Anterior cingulate cortex (tissue), 58 donors: ENCODE data around the gene DDOST.
A peak's percentile ranks its signal among the peaks of the same experiment; 100 is the strongest.

ENCODE experiments used
- DNase-seq, 58 donors: peaks; one replicate each; lab custom pipeline; 2025; lab: John Stamatoyannopoulos, UW

DDOST gene

DNA sequence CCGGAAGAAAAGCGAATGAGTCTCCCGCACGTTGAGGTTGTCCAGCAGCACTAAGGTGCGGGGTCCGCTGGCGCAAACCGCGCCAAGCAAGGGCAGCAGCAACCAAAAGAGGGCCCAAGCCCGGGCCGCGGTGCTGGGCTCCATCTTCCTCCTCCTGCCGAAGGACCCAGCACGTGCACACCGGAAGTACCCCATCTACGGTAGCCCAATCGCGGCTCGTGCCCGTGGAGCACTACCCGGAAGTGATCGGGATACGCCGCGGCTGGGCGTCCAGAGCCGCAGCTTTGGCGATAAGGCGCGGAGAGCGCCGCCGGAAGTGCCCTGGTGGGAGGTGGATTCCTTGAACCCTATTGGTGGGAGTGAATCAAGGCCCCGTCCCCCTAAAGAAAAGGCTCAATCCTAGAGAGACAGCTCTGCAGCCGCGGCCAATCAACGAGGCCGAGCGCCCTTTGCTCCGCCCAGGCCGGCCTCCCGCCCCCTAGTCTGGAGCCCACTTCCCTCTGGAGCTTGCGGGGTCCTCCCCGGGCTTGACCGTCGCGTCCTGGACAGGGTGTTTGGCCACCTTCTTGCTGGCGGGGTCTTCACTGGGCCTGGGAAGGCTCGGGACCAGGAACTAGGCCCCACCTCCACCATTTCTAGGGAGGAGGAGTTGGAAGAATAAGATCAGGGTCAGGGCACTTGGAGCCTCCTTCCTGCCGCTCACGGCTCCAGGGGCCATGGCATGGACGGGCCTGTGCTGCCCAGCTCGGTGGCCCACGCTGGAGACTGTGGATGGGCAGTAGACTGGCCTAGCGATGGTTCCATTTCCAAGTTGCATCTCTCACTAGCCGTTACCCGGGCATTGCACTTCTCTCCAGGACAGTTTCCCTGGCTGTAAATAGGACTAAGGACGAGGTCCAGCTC, at the start of gene DDOST:
DDOST (minus strand) TSS at position 163 of the 903 bp plus-strand sequence; CDS start at position 144, 19 bp downstream.
- DNase-seq: peak; percentile 73 to 100 (median 96)

DNA sequence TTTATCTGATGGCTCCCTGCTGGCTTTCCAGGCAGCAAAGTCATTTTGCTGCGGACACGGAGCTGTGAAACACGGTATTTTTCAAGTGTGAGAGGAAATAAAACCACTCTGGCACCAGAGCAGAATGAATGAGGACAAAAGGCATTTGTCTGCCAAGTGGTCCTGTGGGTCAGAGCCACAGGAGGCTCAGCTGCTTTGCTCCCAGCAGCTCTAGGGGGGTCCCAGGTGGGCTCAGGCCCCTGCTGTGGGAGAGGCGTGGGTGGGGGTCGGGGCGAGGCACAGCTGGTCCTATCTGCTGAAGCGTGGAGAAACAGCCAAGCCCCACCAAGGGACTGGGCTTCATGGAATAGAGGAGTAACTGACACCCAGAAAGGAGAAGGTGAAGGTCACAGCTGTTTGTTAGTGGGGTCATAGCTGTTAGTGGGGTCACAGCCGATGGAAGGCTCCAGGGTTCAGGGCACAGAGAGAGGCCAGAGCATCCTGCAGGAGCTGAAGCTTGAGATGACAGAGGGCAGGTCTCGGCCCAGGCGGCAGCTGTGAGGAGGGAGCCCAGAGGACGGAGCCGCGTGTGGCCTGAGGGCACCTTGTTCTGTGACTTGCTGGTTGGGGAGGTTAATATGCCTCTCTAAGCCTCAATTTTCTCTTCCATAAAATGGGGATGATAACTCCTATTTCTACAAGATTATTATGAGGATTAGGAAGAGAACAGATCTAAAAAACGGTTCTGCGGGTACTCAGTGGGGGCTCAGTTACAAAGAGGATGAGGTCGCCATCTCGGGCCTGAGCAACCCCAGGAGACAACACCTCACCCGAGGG, 49.5 kb upstream of the DDOST start:
- DNase-seq: no peak

DNA sequence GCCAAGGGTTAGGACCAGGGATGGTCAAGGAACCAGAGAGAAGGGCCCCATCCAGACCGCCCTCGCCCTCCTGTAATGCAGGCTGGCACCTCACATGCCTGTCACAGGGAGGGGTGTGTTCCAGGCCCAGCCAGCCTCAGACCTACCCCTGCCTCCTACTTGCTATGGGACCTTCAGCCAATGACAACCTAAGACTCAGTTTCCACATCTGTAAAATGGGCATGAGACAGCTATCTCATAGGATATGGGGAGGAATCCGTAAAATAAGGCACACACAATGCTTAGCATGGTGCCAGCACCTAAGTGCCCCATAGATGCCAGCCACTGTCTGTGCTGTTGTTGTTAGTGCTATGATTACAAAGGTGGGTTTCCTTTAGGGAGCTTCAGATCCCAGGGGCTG, 48.7 kb upstream of the DDOST start:
- DNase-seq: no peak

DNA sequence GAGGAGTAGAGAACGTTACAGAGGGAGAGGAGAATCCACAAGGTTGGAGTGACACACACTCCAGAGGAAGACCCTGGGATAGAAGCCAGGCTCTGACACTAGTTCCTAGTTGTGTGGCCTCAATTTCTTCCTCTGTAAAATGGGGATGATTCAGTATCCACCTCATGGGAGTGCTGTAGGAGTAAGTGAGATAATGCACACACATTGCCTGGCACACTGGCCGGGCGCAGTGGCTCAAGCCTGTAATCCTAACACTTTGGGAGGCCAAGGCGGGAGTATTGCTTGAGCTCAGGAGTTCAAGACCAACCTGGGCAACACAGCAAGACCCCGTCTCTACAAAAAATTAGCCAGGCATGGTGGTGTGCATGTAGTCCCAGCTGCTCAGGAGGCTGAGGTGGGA, 47.7 kb upstream of the DDOST start:
- DNase-seq: no peak

DNA sequence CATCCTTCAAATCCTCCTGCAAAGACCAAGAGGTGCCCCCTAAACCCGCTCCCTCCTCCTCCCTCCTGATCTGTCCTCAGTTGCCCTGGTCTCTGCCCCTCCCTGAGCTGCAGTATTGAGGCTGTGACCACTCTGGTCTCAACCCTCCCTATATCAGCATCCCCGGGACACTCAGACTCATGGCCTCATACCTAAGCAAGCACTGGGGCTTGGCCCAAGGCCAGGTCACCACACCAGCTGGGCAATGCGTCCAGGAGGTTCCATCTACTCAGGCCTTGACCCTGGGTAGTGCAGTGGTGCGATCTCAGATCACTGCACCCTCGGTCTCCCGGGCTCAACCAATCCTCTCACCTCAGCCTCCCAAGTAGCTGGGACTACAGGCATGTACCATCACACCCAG, 46.9 kb upstream of the DDOST start:
- no peak for DNase-seq

DNA sequence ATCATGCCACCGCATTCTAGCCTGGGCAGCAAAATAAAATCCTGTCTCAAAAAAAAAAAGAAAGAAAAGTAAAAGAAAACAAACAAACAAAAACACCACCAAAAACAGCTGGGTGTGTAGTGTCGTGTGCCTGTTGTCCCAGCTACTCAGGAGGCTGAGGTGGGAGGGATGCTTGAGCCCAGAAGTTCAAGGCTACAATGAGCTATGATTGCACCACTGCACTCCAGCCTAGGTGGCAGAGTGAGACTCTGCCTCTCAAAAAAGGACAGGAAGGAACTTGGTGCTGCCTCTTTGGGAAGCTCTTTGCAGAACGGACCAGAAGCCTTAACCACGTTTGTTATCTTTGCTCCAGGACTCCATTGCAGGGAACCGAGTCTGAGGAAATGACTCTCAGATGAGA, 45.7 kb upstream of the DDOST start:
- DNase-seq: no peak

DNA sequence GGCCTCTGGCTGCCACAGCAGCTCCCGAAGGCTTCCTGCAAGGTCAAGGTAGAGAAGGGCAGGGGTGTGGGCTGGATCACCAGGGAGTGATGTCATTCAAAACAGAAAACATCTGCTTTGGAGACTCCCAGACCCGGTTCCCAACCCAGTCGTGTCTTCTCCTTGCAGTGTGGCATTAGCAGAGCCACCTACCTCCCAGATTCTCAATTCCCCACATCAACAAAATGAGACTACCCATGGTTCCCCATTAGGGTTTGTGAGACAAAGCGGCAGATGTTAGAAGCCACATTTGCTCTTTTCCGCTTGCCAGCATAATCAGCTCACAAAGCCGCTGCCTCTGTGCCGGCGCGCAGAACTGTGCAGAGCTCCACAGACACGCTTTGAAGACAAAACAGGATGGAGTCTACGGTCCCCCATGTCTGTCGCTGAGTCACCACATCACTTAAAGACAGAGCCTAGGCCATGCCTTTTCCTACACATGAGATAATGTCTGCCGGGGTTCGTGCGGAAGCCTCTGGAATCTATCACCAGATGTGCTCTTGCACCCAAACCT, 44.1 kb upstream of the DDOST start:
- peak in 9 of 58 donors; percentile 7 to 56 (median 14) for DNase-seq

DNA sequence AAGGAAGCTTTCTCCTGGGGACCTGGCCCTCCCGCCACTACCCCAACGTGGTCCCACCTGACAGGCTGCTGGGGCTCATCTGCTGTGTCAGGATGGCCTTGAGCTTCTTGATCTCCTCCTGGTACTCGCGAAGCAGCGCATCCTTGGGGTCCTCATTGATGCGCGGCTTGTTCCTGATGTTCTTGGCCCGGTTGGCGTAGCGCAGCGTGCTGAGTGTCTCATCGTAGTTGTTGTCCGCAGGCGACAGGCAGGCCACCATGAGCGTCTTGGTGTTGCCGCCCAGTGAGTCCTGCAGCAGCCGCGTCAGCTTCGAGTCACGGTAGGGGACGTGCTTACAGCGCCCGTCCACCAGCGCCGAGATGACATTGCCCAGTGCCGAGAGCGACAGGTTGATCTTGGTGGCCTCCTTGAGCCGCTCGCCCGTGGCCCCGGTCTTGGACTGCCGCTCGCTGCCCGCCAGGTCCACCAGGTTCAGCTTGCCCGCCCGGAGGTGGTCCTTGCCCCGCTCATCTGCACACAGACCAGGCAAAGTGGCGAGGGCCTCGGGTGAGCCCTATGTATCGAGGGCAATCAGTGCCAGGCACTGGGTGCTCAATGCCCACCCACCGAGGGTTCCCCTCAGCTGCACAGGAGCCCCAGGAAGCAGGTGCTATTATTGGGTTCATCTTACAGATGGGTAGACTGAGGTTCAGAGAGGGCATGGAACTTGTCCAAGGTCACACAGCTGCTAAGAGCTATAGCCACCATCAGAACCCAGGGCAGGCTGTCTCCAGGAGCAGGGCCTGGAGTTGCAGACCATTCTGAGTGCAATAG, 43.4 kb upstream of the DDOST start:
- no peak for DNase-seq

DNA sequence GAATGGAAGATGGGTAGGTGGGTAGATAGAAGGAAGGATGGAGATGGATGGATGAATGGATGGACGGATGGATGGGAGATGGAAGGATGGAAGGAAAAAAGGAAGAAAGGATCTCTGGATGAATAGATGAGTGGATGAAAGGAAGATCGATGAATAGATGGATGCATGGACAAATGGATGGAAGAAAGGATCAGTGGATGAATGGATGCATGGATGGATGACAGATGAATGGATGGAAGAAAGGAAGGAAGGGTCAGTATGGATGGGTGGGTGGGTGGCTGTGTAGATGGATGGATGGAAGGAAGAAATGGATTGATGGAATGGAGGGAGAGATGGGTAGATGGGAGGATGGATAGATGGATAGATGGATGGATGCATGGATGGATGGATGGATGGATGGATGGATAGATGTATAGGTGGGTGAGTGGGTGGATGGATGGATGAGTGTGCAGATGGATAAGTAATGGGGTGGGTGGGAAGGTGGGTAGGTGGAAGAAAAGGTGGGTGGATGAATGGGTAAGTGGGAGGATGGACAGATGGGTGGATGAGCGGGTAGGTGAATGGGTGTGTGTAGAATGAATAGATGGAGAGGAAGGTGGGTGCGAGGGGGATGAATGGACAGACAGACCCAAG, 42.1 kb upstream of the DDOST start:
- no peak for DNase-seq

DNA sequence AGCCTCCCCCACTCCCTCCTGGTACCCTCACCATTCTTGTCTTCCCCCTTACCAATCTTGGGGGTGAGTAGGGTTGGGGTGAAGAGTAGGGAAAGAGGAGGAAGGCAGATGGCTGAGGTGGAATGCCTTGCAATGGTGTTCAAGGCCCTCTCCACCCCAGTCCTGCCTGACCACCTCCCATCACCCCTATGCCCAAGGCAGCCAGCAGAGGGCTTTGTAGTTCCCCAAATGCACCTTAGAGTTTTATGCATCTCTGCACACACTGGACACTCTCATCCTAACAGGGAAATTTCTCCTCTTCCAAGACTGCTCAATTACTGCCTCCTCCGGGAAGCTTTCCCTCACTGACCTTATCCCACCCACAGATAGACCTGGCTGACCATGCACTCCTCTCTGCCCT, 41.2 kb upstream of the DDOST start:
- no peak for DNase-seq

DNA sequence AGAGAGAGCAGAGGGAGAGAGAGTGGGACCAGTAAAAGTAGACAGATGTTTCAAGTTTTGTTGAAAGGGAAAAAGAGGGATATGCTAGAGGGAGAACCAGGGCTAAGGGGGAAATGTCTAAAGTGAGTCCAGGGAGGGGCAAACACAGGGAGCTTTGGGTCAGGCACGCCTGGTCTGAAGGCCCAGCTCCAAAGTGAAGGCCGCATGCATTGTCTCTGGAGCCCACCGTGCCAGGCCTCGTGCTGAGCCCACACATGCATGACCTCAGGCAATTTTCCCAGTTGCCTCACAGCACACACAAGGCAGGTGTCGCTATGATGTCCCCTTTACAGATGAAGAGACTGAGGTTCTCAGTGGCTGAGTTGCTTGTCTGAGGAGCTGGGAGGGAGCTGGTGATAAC, 40.7 kb upstream of the DDOST start:
- DNase-seq: no peak

DNA sequence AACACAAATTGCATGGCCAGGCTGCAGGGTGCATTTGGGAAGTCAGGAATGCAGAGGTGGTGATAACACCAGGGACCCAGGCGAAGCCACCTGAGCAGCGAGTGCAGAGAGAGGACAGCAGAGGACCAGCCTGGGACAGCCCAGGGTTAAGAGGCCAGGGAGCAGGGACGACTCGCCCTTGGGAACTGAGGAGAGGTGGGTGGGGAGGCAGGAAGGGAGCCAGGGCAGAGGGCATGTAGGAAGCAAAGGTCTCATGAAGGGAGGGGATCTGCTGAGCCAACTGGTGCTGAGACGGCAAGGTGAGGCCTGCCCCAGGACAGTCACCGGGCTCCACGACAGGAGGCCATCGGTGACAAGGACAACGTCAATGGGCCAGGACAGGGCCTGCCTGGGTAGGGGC, 40.3 kb upstream of the DDOST start:
- no peak for DNase-seq

DNA sequence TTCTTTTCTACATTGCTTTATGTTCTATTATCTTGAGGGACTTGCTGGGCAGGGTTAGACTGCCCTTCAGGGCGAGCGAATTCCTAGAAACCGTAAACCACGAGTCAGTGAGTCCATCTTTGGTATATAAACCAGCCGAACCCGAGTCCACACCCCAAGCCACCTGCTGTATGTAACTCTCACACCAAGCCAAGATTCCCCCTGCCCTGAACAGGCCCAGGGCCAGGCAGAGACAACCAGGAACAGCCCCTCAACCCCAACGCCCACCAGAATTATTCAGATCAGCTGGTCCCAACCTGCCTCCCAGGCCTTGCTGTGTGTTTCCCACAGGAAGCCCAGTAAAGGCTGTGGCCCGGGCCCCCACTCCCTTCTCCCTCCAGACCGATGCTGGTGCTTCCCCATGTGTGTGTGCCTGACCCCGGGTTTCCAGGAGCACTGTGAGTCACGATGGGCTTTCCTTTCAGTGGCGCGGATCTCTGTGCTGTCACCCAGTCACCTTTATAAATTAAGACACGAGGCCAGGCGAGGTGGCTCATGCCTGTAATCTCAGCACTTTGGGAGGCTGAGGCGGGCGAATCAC, 39.6 kb upstream of the DDOST start:
- no peak for DNase-seq

DNA sequence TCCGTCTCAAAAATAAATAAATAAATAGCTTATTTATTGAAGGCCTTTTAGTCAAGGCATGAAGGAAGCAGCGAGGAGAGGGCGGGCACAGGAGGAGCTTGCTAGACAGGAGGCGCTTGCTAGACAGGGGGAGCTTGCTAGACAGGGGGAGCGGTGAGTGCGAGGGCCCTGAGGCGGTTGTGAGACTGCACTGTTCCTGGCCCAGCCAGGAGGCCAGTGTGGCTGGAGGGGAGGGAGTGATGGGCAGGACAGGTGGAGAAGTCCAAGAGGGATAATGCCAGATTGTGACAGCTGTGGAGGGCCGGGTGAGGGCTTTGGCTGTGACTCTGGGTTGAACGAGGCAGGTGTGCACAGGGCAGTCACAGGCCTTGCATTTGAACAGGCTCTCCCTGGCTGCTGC, 38.4 kb upstream of the DDOST start:
- no peak for DNase-seq

DNA sequence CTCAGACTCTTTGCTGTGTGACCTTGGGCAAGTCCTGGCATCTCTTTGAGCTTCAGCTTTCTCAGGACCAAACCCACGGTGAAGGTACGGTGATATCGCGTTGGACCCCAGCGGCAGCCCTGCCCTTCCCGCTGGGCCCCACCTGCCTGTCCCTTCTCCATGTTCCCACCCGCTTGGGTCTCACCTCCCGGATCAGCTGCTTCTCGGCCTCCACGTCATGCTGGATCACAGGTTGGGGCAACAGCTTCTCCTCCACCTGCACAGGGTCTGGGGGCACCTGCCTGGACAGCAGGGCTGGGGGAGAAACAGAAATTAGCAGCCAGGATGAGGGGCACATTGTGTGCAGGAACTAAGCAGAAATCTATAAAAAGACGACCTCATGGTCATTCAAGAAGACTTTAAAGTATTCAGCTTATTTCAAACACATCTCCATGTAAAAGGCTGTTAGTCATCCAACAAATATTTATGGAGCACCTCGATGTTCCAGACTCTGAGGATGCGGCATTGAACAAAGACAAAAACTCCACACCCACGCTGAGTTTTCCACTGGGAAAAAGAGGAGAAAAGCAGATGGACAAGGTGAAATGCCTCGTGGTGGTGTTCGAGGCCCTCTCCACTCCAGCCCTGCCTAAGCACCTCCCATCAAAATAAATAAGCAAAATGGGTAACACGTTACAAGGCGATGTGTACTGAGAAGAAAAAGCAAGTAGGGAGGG, 37.2 kb upstream of the DDOST start:
- no peak for DNase-seq

DNA sequence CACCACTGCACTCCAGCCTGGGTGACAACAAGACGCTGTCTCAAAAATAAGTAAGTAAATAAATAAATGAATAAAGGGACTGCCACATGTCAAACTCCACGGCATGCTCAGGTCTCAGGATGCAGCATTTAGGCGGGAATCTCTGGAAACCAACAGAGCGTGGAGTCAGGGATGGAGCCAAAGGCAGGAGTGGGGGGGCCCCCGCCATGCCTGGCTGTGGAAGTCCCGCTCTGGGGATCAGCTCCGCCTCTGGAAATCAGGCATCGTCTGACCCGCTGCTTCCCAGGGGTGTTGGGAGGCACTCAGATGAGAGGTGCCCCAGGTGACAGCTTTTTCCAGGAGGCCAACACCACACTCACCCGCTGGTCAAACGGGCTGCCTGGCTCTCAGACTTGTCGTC, 36.4 kb upstream of the DDOST start:
- no peak for DNase-seq

DNA sequence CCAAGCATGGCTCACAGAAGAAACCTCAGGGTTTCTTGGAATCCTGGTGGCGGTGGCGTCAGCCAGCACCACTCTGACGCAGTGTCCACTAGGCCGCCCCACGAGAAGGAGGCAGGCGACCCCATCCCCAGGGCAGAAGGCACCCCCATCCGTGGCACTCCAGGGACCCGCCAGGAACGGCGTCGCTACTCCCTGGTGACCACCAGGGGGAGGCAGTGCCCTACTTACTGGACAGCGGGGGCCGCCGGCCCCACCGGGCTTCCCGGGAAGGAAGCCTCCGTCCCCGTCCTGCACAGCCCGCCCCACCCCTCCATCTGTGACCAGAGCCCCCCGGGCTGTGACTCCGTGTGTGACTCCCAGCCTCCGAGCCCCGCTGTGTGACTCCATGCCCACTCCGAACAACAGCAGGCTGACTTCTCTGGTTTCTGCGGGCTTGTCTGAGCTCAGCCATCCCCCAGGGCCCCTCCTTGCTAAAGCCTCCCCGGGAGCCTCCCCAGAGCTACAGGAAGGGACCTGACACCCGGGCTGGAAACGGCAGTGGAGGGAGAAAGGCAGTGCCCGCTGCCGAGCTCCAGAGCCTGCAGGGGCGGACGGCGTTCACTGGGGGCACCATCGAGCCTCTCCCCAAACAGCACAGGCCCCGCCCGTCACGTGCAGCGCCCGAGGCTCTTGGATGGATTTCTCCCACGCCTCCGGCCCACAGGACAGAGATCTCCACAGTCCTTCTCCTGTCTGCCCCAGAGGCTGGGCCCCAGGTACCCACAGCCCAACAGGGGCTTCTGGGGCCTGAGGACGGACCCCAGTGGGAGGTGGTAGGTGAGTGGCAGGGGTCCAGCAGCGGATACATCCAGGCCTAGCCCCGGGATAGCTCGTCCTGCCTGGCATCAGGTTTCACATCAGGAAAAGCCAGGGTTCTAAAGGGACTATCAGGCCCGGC, 35.5 kb upstream of the DDOST start:
- DNase-seq: peak; percentile 41 to 88 (median 74)

DNA sequence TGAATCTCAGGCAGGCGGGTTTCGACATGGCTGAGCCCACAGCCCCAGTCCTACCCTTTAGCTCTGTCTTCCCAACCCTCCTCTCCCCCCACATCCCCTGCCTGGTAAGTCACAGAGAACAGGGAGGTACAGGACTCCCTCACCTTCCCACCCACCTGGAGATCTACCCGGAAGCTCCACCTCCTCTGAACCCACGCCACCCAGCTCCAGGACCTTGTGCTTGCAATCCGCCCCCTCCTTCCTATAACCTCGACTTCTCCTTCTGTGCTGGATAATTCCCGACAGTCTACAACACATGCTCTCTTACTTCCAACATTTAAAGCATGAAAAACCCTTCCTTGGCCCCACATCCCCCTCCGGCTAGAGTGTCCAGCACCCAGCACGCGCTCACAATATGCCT, 34.3 kb upstream of the DDOST start:
- no peak for DNase-seq
